HEK293 (cell line): Measurements from ENCODE around the gene OLFM2.

Experiments used
- RBAK ChIP-seq: fragments of 450-650 bp; formaldehyde crosslinking; IDR thresholded peaks from 2 replicates; pipeline ENCODE4 v1.5.1; 2016; ENCODE audit warnings: missing biosample characterization, missing genetic modification characterization
- TCF7L2 ChIP-seq: IDR thresholded peaks from 2 replicates; pipeline ENCODE4 v1.6.1; 2011; ENCODE audit warnings: low read depth, mild to moderate bottlenecking, inconsistent platforms, low read length, moderate library complexity, borderline replicate concordance
- ZNF501 ChIP-seq: fragments of 450-650 bp; formaldehyde crosslinking; IDR thresholded peaks from 2 replicates; pipeline ENCODE4 v1.5.1; 2016; ENCODE audit warnings: missing biosample characterization, missing genetic modification characterization
- ZNF510 ChIP-seq: fragments of 450-650 bp; formaldehyde crosslinking; IDR thresholded peaks from 2 replicates; pipeline ENCODE4 v1.5.1; 2018; ENCODE audit warnings: mild to moderate bottlenecking, missing genetic modification characterization, missing biosample characterization; ENCODE audit not compliant: insufficient replicate concordance
- TF ChIP-seq, protein P1 (sequence below): fragments of 450-650 bp; formaldehyde crosslinking; IDR thresholded peaks from 2 replicates; pipeline ENCODE4 v1.5.1; 2016; ENCODE audit warnings: missing biosample characterization, missing genetic modification characterization
- TF ChIP-seq, protein P2 (sequence below): fragments of 450-650 bp; formaldehyde crosslinking; IDR thresholded peaks from 2 replicates; pipeline ENCODE4 v1.5.1; 2016; ENCODE audit warnings: missing biosample characterization, missing genetic modification characterization

DNA sequence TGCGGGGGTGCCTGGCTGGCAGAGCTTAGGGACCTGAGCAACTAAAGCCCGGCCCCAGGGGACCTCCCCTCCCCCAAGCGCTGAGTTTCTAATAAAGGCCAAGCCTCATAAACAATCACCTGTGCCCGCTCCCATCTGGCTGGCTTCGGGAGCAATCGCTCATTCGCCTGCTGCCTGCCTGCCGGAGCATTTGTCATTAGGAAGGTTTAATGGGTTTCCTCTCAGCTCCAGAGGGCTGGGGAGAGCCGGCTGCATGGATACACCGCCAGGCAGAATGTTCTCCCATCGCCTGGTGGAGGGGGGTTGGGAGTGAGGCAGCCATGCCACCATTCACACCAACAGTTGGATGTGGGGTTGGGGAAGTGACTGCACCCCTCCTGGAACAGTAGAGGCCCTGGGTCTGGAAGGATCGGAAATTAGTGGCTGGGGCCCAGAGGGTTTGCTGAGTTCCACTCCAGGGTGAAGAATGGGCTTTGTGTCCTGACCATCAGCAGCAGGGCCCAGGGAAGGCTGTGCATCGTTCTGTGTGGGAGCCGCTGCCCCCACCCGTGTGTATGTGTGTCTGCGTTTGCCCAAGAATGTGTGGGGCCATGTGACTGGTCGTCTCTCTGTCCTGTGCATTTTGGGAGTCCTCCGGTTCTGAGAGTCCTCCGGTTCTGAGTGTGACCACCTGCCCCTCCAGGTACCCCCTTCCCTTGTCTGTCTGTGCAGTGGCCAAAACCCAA lies 85.9 kb downstream of the OLFM2 start:
- no peak for TF ChIP-seq ZNF501 (tag by site-specific recombination)
- no peak for TF ChIP-seq TCF7L2
- no peak for TF ChIP-seq ZNF510 (tag by site-specific recombination)
- TF ChIP-seq, protein P1, sequence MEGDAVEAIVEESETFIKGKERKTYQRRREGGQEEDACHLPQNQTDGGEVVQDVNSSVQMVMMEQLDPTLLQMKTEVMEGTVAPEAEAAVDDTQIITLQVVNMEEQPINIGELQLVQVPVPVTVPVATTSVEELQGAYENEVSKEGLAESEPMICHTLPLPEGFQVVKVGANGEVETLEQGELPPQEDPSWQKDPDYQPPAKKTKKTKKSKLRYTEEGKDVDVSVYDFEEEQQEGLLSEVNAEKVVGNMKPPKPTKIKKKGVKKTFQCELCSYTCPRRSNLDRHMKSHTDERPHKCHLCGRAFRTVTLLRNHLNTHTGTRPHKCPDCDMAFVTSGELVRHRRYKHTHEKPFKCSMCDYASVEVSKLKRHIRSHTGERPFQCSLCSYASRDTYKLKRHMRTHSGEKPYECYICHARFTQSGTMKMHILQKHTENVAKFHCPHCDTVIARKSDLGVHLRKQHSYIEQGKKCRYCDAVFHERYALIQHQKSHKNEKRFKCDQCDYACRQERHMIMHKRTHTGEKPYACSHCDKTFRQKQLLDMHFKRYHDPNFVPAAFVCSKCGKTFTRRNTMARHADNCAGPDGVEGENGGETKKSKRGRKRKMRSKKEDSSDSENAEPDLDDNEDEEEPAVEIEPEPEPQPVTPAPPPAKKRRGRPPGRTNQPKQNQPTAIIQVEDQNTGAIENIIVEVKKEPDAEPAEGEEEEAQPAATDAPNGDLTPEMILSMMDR (tag by site-specific recombination) = no peak
- TF ChIP-seq, protein P2, sequence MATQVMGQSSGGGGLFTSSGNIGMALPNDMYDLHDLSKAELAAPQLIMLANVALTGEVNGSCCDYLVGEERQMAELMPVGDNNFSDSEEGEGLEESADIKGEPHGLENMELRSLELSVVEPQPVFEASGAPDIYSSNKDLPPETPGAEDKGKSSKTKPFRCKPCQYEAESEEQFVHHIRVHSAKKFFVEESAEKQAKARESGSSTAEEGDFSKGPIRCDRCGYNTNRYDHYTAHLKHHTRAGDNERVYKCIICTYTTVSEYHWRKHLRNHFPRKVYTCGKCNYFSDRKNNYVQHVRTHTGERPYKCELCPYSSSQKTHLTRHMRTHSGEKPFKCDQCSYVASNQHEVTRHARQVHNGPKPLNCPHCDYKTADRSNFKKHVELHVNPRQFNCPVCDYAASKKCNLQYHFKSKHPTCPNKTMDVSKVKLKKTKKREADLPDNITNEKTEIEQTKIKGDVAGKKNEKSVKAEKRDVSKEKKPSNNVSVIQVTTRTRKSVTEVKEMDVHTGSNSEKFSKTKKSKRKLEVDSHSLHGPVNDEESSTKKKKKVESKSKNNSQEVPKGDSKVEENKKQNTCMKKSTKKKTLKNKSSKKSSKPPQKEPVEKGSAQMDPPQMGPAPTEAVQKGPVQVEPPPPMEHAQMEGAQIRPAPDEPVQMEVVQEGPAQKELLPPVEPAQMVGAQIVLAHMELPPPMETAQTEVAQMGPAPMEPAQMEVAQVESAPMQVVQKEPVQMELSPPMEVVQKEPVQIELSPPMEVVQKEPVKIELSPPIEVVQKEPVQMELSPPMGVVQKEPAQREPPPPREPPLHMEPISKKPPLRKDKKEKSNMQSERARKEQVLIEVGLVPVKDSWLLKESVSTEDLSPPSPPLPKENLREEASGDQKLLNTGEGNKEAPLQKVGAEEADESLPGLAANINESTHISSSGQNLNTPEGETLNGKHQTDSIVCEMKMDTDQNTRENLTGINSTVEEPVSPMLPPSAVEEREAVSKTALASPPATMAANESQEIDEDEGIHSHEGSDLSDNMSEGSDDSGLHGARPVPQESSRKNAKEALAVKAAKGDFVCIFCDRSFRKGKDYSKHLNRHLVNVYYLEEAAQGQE (tag by site-specific recombination) = no peak
- TF ChIP-seq RBAK (tag by site-specific recombination) = no peak
